NCI-H82 (cell line): ENCODE results near the gene TMCC1.
"Not testable (repeated sequence)": the region's sequence is repeated elsewhere in the genome, so short reads cannot be mapped to it uniquely, and the experiment has no call there.

Source experiments
- DNase-seq: peaks from one replicate; lab custom pipeline; 2025; lab: John Stamatoyannopoulos, UW

TMCC1 gene

GRCh38 chr3:129727707-129728106 is 165.8 kb downstream of the TMCC1 start:
- DNase-seq = no peak

GRCh38 chr3:129723558-129724324 is 169.8 kb downstream of the TMCC1 start:
- no peak for DNase-seq

DNA sequence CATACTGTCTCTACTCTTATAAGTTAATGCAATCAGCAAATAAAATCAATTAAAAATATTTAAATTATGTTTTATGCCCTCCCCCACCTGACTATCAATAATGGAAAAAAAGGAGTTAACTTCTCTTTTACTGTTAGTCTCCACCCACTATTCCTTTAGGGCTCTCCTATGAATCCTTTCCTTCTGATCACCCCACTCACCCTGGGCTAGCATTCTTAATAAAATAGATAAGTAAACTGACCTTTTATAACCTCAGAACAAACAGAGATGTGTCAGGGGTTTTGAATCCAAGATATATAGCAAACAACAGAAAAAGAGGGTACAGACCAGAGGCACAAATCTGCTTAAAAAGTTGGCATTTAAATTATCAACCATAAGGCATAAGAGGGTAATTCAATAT is 171.0 kb downstream of the TMCC1 start:
- DNase-seq = no peak

GRCh38 chr3:129718201-129718600 is 175.3 kb downstream of the TMCC1 start:
- no peak for DNase-seq

DNA sequence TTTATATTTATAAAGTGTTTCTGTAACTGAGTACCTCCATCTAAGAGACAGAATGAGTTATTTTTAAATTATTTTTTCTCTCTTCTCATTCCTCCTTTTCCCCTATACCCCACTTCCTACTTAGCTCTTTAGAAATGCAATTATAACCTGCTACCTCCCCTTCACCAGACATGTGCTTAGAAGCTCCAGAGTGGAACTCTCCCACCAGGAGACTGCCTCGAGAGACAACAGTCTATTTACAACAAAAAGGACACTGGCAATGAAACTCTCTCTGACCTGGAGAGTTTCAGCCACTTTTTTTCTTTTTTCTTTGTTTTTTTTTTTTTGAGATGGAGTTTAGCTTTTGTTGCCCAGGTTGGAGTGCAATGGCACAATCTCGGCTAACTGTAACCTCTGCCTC is 177.7 kb downstream of the TMCC1 start:
- no peak for DNase-seq

- no peak for DNase-seq
Observed at GRCh38 chr3:129708328-129708861, 185.1 kb downstream of the TMCC1 start.

GRCh38 chr3:129705274-129705673 is 188.2 kb downstream of the TMCC1 start:
- no peak for DNase-seq

- no peak for DNase-seq
Observed at GRCh38 chr3:129703913-129704312, 189.6 kb downstream of the TMCC1 start.

GRCh38 chr3:129702934-129703712 is 190.4 kb downstream of the TMCC1 start:
- DNase-seq = peak; percentile 24

- DNase-seq = peak; percentile 74
Observed at GRCh38 chr3:129701161-129701560, 192.3 kb downstream of the TMCC1 start.

- DNase-seq = peak; percentile 25
Observed at GRCh38 chr3:129699612-129700011, 193.9 kb downstream of the TMCC1 start.

GRCh38 chr3:129699199-129699598 is 194.3 kb downstream of the TMCC1 start:
- DNase-seq = no peak

DNA sequence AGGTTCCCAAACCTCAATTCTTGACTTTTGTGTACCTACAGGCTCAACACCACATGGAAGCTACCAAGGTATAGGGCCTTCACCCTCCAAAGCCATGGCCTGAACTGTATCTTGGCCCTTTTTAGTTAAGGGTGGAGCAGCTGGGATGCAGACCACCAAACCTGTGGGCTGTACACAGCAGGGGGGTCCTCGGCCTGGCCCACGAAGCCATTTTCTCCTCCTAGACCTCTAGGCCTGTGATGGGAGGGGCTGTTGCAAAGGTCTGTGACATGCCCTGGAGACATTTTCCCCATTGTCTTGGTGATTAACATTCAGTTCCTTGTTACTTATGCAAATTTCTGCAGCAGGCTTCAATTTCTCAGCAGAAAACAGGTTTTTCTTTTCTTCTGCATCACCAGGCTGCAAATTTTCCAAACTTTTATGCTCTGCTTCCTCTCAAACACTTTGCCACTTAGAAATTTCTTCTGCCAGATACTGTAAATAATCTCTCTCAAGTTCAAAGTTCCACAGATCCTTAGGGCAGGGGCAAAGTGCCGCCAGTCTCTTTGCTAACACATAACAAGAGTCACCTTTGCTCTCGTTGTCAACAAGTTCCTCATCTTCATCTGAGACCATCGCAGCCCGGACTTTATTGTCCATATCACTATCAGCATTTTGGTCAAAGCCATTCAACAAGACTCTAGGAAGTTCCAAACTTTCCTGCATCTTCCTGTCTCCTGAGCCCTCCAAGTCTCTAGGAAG is 196.1 kb downstream of the TMCC1 start:
- no peak for DNase-seq

DNA sequence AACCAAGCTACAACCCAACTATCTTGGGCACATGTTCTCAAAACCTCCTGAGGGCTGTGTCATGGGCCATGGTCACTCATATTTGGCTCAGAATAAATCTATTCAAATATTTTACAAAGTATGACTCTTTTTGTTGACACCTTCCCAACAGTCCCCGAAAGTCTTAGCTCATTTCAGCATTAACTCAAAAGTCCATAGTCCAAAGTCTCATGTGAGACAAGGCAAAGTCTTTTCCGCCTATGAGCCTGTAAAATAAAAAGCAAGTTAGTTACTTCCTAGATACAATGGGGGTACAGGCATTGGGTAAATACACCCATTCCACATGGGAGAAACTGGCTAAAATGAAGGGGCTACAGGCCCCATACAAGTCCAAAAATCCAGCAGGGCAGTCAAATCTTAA is 197.1 kb downstream of the TMCC1 start:
- DNase-seq = not testable (repeated sequence)

DNA sequence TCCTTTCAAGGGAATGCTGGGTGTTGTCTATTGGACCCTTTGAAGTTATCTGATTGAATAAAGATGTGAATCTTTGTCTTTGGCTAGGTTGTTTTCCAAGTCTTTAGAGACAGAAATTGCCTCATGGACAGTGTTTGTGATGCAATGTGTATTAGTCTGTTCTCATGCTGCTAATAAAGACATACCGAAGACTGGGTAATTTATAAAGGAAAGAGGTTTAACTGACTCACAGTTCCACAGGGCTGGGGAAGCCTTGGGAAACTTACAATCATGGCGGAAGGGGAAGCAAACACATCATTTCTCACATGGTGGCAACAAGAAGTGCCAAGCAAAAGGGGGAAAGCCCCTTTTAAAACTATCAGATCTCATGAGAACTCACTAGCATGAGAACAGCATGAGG is 198.3 kb downstream of the TMCC1 start:
- no peak for DNase-seq

- no peak for DNase-seq
Observed at GRCh38 chr3:129694228-129694627, 199.3 kb downstream of the TMCC1 start.

- no peak for DNase-seq
Observed at GRCh38 chr3:129692743-129693142, 200.8 kb downstream of the TMCC1 start.

DNA sequence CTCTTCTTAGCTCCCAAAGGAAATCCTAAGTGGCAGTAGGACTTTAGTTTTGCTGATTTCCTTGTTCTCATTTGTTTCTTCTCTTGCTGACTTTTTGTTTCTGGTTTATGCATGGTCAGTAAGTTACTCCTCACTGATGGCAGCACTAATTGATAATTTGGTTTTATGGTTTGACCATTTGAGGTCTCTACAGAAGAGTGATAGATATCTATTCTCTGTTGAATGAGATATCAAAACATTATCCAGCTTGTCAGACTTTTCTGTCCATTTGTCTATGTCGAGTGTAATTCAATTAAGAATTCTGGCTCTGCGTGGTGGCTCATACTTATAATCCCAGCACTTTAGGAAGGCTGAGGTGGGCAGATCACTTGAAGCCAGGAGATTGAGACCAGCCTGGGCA is 202.5 kb downstream of the TMCC1 start:
- DNase-seq = peak; percentile 95

DNA sequence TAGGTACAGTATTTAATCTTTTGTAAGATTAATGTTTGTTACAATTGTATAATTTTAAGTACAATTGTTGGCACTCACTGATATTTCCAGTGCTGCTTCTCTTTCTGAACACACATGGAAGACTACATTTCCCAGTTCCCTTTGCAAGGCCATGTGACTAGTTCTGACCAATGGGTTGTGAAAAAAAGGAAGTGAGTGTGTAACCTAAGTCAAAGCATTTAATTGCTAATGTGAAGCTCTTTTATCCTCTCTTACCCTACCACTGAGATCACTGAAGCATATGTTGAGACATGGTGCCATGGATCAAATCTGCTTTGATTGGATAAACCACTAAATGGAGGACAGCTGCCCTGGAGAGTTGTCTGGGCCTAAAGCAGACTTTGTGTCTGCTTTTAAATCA is 203.1 kb downstream of the TMCC1 start:
- DNase-seq = peak; percentile 100

DNA sequence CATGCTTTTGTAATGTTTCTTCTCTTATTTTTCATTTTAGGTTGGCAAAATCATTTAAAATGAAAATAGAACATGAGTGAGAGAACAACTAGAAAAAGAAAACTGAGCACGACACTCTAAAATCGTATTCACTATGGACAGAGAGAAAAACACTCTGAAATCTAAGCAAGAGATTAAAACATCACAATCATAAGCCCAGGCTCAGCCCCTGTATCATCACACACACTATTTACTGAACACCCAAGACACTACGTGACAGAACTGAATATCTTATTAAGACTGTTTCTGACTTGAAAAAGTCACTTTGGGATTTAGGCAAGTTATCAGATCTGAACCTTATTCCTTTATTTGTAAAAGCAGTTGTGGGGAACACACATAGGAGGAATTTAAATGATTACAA is 204.5 kb downstream of the TMCC1 start:
- peak; percentile 77 for DNase-seq

- DNase-seq = peak; percentile 79
Observed at GRCh38 chr3:129688271-129688895, 205.1 kb downstream of the TMCC1 start.

DNA sequence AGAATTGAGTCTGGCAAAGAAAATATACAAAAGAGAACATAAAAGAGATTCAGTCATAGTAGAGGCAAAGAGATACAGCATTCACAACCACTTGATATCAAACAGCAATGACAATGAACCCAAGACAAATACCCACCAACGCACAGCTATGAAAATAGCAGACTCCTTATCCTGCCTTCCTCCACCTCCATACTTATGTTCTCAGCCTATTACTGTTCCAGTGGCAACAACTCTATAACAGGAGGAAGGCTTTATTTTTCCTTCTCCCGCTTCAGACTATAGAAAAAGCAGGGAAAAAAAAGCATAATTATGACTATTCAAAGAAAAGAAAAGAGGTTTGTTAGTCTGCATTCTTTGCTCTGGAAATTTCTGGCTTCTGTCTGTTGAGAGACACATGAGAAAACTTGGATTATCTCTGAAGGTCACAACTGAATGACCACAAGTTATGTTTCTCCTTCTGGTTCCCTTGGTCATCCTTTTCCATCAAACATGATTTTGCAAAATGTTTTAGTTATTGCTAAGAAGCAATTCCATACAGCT is 205.9 kb downstream of the TMCC1 start:
- DNase-seq = peak; percentile 40
